Measurements from ENCODE around the gene HNF4A. TPM values are rescaled to one million over a fixed set of nuclear protein-coding genes. Genes with fewer than 3 reads are reported as not detected.

The HNF4A gene
- total and polyA plus RNA-seq, 2 of the 4 experiments (the other 2 are of a cell fraction) = not detected

GRCh38 chr20:44442298-44443070, 87.0 kb downstream of the HNF4A start:
- no CpG with 5 or more reads among the region's 12 CpGs for WGBS, 2 experiments (ENCODE audit: extremely low coverage in 2 of 2, insufficient read length in 1 of 2)
- Histone ChIP-seq H4K5ac (ENCODE audit: low read depth, low read length) (no peak overlapping the region), H4K20me1 (ENCODE audit: insufficient read depth, low read length) (no peaks in the 10 kb centered on the region), H2BK20ac (ENCODE audit: low read depth, low read length) (no peak overlapping the region), H3K4me3 (ENCODE audit: insufficient read depth, low read depth, low read length) (no peak overlapping the region), H2AK9ac (replicated peaks; ENCODE audit: low read depth, low read length, poor library complexity) (no peak overlapping the region), H3K56ac (ENCODE audit: extremely low read depth, insufficient read depth, low read length) (no peak overlapping the region), H3K9ac (ENCODE audit: low read depth, low read length) (no peak overlapping the region), H3K9me3 (ENCODE audit: control insufficient read depth, insufficient read depth, low read length) (no peaks in the 10 kb centered on the region; the same call in 1 of the 2 replicates), H3K27ac (ENCODE audit: insufficient read depth, low read length) (no peak overlapping the region), H3K27me3 (ENCODE audit: control insufficient read depth, insufficient read depth, low read length) (peaks cover 15% of the 10 kb centered on the region), H2BK120ac (ENCODE audit: low read depth, low read length) (no peak overlapping the region), H3K4me1 (ENCODE audit: control insufficient read depth, insufficient read depth, low read length) (no peaks in the 10 kb centered on the region), H3K36me3 (ENCODE audit: control insufficient read depth, insufficient read depth, low read length) (no peaks in the 10 kb centered on the region), H3K4ac (ENCODE audit: low read depth, low read length) (no peak overlapping the region), H4K8ac (ENCODE audit: low read depth in 2 of 2, low read length in 2 of 2) (no peak overlapping the region), H3K4me2 (ENCODE audit: low read depth, low read length) (no peak overlapping the region), H4K91ac (ENCODE audit: insufficient read depth, low read depth, low read length) (no peak overlapping the region), H2BK5ac (ENCODE audit: low read depth, low read length, poor library complexity, severe bottlenecking) (no peak overlapping the region), H2AFZ (replicated peaks; ENCODE audit: low read length, poor library complexity) (no peak overlapping the region), H2AK5ac (ENCODE audit: low read depth, low read length) (no peak overlapping the region), H3K79me1 (ENCODE audit: low read depth in 1 of 2, low read length in 2 of 2) (no peaks in the 10 kb centered on the region), H2BK15ac (ENCODE audit: low read depth, low read length) (no peak overlapping the region), H3K23ac (ENCODE audit: low read depth, low read length) (no peak overlapping the region), H3K9me1 (ENCODE audit: insufficient read depth, low read length) (no peaks in the 10 kb centered on the region), H3K18ac (ENCODE audit: low read depth, low read length) (no peak overlapping the region), H3K14ac (replicated peaks; ENCODE audit: low read depth, low read length) (no peak overlapping the region)
- DNase-seq (no peak), ATAC-seq (ENCODE audit: low read depth) (no peak)
- intact Hi-C loops (cut with micrococcal nuclease) = no loop called here
- no peak for TF ChIP-seq NFE2L2 (IDR thresholded peaks at IDR 0.05; ENCODE audit: low read depth, low read length)
- no peak for TF ChIP-seq FOS (IDR thresholded peaks at IDR 0.05; ENCODE audit: low read depth, low read length)
- no peak for TF ChIP-seq CEBPB (IDR thresholded peaks at IDR 0.05; ENCODE audit: low read depth, low read length)
- TF ChIP-seq CHD1 (IDR thresholded peaks at IDR 0.05; ENCODE audit: low read depth, low read length) = no peak
- ChIA-PET CTCF (no interaction called here), POLR2A (ENCODE audit: unreplicated experiment) (no interaction called here)
- no TSS peak for BruUV-seq (replicated peaks)
- dilution Hi-C loops (cut with HindIII; ENCODE audit: low sequenced_read_pairs, unreplicated experiment) = no loop called here
- in situ Hi-C loops (cut with MboI; ENCODE audit: low sequenced_read_pairs) = no loop called here
